Endodermal cell (in vitro differentiated cells): ENCODE data around the gene ATP6V1G1. TPM values are rescaled to one million over a fixed set of nuclear protein-coding genes. Genes with fewer than 3 reads are reported as not detected.

ENCODE experiments used
- DNase-seq: peaks from one replicate; pipeline ENCODE4 v3.0.0-alpha.2; 2017
- H3K27ac ChIP-seq: 2 replicates; pipeline ENCODE4 v1.5.1; 2013; ENCODE audit warnings: mild to moderate bottlenecking, low read depth, low read length, moderate library complexity
- H3K27me3 ChIP-seq: 2 replicates; pipeline ENCODE4 v1.6.1; 2013; ENCODE audit warnings: mild to moderate bottlenecking, low read length, moderate library complexity; ENCODE audit not compliant: insufficient read depth, control insufficient read depth, poor library complexity, severe bottlenecking
- H3K36me3 ChIP-seq: 2 replicates; pipeline ENCODE4 v1.7.0; 2013; ENCODE audit warnings: mild to moderate bottlenecking, low read length, moderate library complexity; ENCODE audit not compliant: control insufficient read depth, insufficient read depth
- H3K4me1 ChIP-seq: one replicate; pipeline ENCODE4 v1.7.0; 2013; ENCODE audit warnings: low read length; ENCODE audit not compliant: control insufficient read depth, insufficient read depth
- H3K4me3 ChIP-seq: 2 replicates; pipeline ENCODE4 v1.5.1; 2013; ENCODE audit warnings: mild to moderate bottlenecking, low read length, moderate library complexity
- H3K9ac ChIP-seq: 2 replicates; pipeline ENCODE4 v1.6.1; 2013; ENCODE audit warnings: mild to moderate bottlenecking, low read length, moderate library complexity; ENCODE audit not compliant: poor library complexity, severe bottlenecking; ENCODE audit errors: extremely low read depth
- H3K9me3 ChIP-seq: 2 replicates; pipeline ENCODE4 v1.6.1; 2013; ENCODE audit warnings: mild to moderate bottlenecking, low read length, moderate library complexity; ENCODE audit not compliant: control insufficient read depth
- H3K27ac Mint-ChIP-seq: 2 replicates; pipeline ENCODE4 v1.8.0; 2020; ENCODE audit warnings: mixed read lengths
- H3K27me3 Mint-ChIP-seq: 2 replicates; pipeline ENCODE4 v1.8.0; 2021; ENCODE audit warnings: mild to moderate bottlenecking, mixed read lengths; ENCODE audit not compliant: insufficient read depth
- H3K36me3 Mint-ChIP-seq: 2 replicates; pipeline ENCODE4 v1.8.0; 2020; ENCODE audit warnings: low read depth, mixed read lengths
- H3K4me1 Mint-ChIP-seq: 2 replicates; pipeline ENCODE4 v1.8.0; 2020; ENCODE audit warnings: mixed read lengths
- H3K4me3 Mint-ChIP-seq: 2 replicates; pipeline ENCODE4 v1.8.0; 2020; ENCODE audit warnings: mild to moderate bottlenecking, moderate library complexity, mixed read lengths
- H3K9me3 Mint-ChIP-seq: 2 replicates; pipeline ENCODE4 v1.8.0; 2020; ENCODE audit warnings: mild to moderate bottlenecking, mixed read lengths
- CTCF ChIP-seq: fragments of 200-600 bp; sonication (generic); conservative IDR thresholded peaks from 2 replicates; pipeline ENCODE4 v1.5.0; 2021; ENCODE audit warnings: antibody characterized with exemption, mild to moderate bottlenecking
- WGBS, 2 experiments: methylation state at CpG; one replicate each; pipeline versions ENCODE4 v1.1.5 to v1.1.7; 2013; ENCODE audit warnings: missing lambda C conversion rate in 2 of 2, mixed read lengths in 1 of 2; ENCODE audit not compliant: insufficient coverage in 1 of 2, insufficient read length in 1 of 2; 5-methylcytosine and 5-hydroxymethylcytosine counted together
- total RNA-seq, 2 donors: library from RNA; stranded (reverse); fragmentation: NEBNext Ultra II Directional in 1 of 2; extraction: Animal tissue kit (Norgen Biotek cat#: 25700) in 1 of 2; gene quantifications; 2 replicates in 1 of 2; 3 replicates in 1 of 2; pipeline ENCODE4 v1.2.1, GENCODE V29; 2021

ATP6V1G1 gene
- total RNA-seq, 2 donors from 2014 or later: 123 TPM

GRCh38 chr9:114539701-114540380 is 47.7 kb upstream of the ATP6V1G1 start:
- Histone ChIP-seq H3K4me1 (no peaks in the 10 kb centered on the region), H3K4me3 (no peak overlapping the region), H3K27me3 (peaks cover 35% of the 10 kb centered on the region), H3K27ac (no peak overlapping the region), H3K9me3 (no peaks in the 10 kb centered on the region), H3K9ac (no peak overlapping the region), H3K36me3 (no peaks in the 10 kb centered on the region)
- no peak for TF ChIP-seq CTCF
- DNase-seq: no peak
- peaks cover 8% of the 10 kb centered on the region for H3K4me1 Mint-ChIP-seq
- H3K27me3 Mint-ChIP-seq: peaks cover 35% of the 10 kb centered on the region
- no peak overlapping the region for H3K27ac Mint-ChIP-seq
- 73 to 92% methylated on average over 7 to 9 of the region's 9 CpGs for WGBS, 2 experiments
- no peak overlapping the region for H3K4me3 Mint-ChIP-seq
- H3K9me3 Mint-ChIP-seq: no peaks in the 10 kb centered on the region
- no peaks in the 10 kb centered on the region for H3K36me3 Mint-ChIP-seq

DNA sequence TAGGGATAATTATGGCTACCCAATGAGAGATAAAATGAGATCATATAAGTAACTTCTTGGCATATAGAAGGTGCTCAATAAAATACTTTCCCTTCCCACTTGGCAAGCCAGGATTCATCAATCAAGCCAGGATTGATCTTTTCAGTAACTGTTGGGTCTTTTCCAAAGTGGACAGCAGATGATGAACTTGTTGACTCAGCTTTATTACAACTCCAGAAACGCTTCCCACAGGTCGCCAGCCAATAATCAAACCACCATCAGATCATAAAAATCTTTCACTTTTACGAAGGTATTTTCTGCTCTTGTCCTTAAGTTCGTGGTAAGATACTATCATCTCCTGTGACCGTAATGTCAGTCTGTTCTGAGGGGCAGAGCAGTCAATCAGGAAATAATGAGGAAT is 42.5 kb upstream of the ATP6V1G1 start:
- WGBS, 2 experiments: 92 to 95% methylated on average over 4 to 5 of the region's 5 CpGs
- H3K36me3 Mint-ChIP-seq: no peaks in the 10 kb centered on the region
- H3K27ac ChIP-seq: no peak overlapping the region
- H3K9ac ChIP-seq: no peak overlapping the region
- H3K9me3 ChIP-seq: no peaks in the 10 kb centered on the region
- H3K4me1 Mint-ChIP-seq: no peaks in the 10 kb centered on the region
- peaks cover 27% of the 10 kb centered on the region for H3K27me3 ChIP-seq
- no peaks in the 10 kb centered on the region for H3K36me3 ChIP-seq
- H3K27ac Mint-ChIP-seq: no peak overlapping the region
- no peaks in the 10 kb centered on the region for H3K9me3 Mint-ChIP-seq
- no peak overlapping the region for H3K4me3 Mint-ChIP-seq
- TF ChIP-seq CTCF: no peak
- H3K4me1 ChIP-seq: no peaks in the 10 kb centered on the region
- peaks cover 18% of the 10 kb centered on the region for H3K27me3 Mint-ChIP-seq
- no peak overlapping the region for H3K4me3 ChIP-seq
- no peak for DNase-seq

GRCh38 chr9:114546851-114547250 is 40.7 kb upstream of the ATP6V1G1 start:
- no peak overlapping the region for H3K4me3 ChIP-seq
- no peak overlapping the region for H3K9ac ChIP-seq
- DNase-seq: no peak
- H3K36me3 Mint-ChIP-seq: no peaks in the 10 kb centered on the region
- no peak overlapping the region for H3K27ac Mint-ChIP-seq
- H3K36me3 ChIP-seq: no peaks in the 10 kb centered on the region
- H3K4me1 ChIP-seq: no peaks in the 10 kb centered on the region
- no peaks in the 10 kb centered on the region for H3K9me3 Mint-ChIP-seq
- H3K4me1 Mint-ChIP-seq: no peaks in the 10 kb centered on the region
- no peak overlapping the region for H3K27ac ChIP-seq
- H3K27me3 Mint-ChIP-seq: peaks cover 17% of the 10 kb centered on the region
- no peak overlapping the region for H3K4me3 Mint-ChIP-seq
- H3K27me3 ChIP-seq: peaks cover 27% of the 10 kb centered on the region
- H3K9me3 ChIP-seq: no peaks in the 10 kb centered on the region
- TF ChIP-seq CTCF: no peak
